MV-4-11 (cell line): Measurements from ENCODE around the gene HTR3B.

Experiments used
- DNase-seq: peaks from one replicate; lab custom pipeline; 2025; lab: John Stamatoyannopoulos, UW

Gene HTR3B

GRCh38 chr11:113991718-113992458, 87.3 kb downstream of the HTR3B start:
- no peak for DNase-seq

DNA sequence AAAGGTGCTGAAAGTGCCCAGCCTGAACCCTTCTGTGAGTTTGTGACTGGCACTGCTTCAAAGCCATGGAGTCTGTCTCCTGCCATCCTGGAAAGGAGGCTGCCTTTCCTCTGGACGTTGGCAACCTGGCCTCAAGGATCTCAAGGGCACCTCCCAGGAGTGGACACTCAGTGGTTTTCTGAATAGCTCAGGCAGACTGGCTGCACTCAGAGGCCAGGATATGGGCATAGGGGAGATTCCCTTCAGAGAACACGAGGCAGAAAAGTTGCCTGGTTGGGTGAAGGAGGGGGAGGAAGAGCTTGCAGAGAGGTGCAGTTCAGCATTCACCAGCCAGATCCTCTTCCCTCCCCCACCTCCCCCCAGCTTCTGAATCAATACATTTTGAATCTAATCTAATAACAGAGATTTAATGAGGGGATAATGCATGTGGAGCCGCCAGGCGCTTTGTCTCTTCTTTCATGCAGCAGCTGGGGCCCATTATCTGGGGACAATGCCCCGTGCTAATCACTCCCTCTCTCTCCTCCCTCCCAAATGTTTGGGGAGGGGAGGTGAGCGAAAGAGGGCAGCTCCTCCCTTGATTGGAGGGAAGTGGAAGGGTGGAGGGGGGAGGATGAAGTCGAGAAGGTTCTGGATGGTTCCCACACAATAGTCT, 88.0 kb downstream of the HTR3B start:
- no peak for DNase-seq

- no peak for DNase-seq
Measured at GRCh38 chr11:113994077-113994954, 89.7 kb downstream of the HTR3B start.
